MM.1S (cell line): ENCODE results near the gene CHCHD6.

Experiments used
- DNase-seq: peaks from one replicate; pipeline ENCODE4 v3.0.0-alpha.2; 2015
- H2AFZ ChIP-seq: fragments of 300-600 bp; sonication (generic); 2 replicates; pipeline ENCODE4 v1.6.0; 2016; ENCODE audit warnings: antibody characterized with exemption, low read length
- H3F3A ChIP-seq: fragments of 300-600 bp; sonication (generic); 2 replicates; pipeline ENCODE4 v1.6.1; 2016; ENCODE audit warnings: mild to moderate bottlenecking, antibody characterized with exemption, low read length, moderate library complexity, mixed read lengths; ENCODE audit not compliant: insufficient read depth
- H3K27ac ChIP-seq: fragments of 300-600 bp; sonication (generic); 2 replicates; pipeline ENCODE4 v1.5.1; 2016; ENCODE audit warnings: mild to moderate bottlenecking, low read length
- H3K27me3 ChIP-seq: fragments of 300-600 bp; sonication (generic); replicated peaks from 2 replicates; pipeline ENCODE4 v1.6.0; 2016; ENCODE audit warnings: low read length; ENCODE audit not compliant: insufficient read depth
- H3K36me3 ChIP-seq: fragments of 300-600 bp; sonication (generic); replicated peaks from 2 replicates; pipeline ENCODE4 v1.6.1; 2016; ENCODE audit warnings: mild to moderate bottlenecking, low read length, mixed read lengths; ENCODE audit not compliant: insufficient read depth
- H3K4me1 ChIP-seq: fragments of 300-600 bp; sonication (generic); 2 replicates; pipeline ENCODE4 v1.6.1; 2016; ENCODE audit warnings: low read length, mixed read lengths
- H3K4me2 ChIP-seq: fragments of 300-600 bp; sonication (generic); 2 replicates; pipeline ENCODE4 v1.6.0; 2016; ENCODE audit warnings: low read depth, low read length
- H3K4me3 ChIP-seq: fragments of 300-600 bp; sonication (generic); 2 replicates; pipeline ENCODE4 v1.5.1; 2016; ENCODE audit warnings: low read length, mixed read lengths
- H3K79me2 ChIP-seq: fragments of 300-600 bp; sonication (generic); 2 replicates; pipeline ENCODE4 v1.6.1; 2016; ENCODE audit warnings: mixed run types, low read length, mixed read lengths
- H3K9ac ChIP-seq: fragments of 300-600 bp; sonication (generic); 2 replicates; pipeline ENCODE4 v1.6.1; 2016; ENCODE audit warnings: low read length, mixed read lengths
- H3K9me2 ChIP-seq: fragments of 300-600 bp; sonication (generic); replicated peaks from 2 replicates; pipeline ENCODE4 v1.6.1; 2016; ENCODE audit warnings: mild to moderate bottlenecking, low read length, mixed read lengths; ENCODE audit not compliant: insufficient read depth
- H3K9me3 ChIP-seq: fragments of 300-600 bp; sonication (generic); replicated peaks from 2 replicates; pipeline ENCODE4 v1.6.1; 2016; ENCODE audit warnings: mild to moderate bottlenecking, low read length, mixed read lengths; ENCODE audit not compliant: insufficient read depth
- H4K20me1 ChIP-seq: fragments of 300-600 bp; sonication (generic); 2 replicates; pipeline ENCODE4 v1.6.1; 2016; ENCODE audit warnings: mild to moderate bottlenecking, low read length, moderate library complexity, mixed read lengths; ENCODE audit not compliant: insufficient read depth
- EZH2 ChIP-seq: fragments of 300-600 bp; sonication (generic); optimal IDR thresholded peaks from 2 replicates; pipeline ENCODE3; 2017; ENCODE audit warnings: low read depth, mild to moderate bottlenecking, antibody characterized with exemption, low read length, mixed read lengths
- EZH2phosphoT487 ChIP-seq: fragments of 300-600 bp; sonication (generic); IDR thresholded peaks from 2 replicates; pipeline ENCODE4 v1.6.1; 2018; ENCODE audit warnings: antibody characterized with exemption, low read length
- TF ChIP-seq, protein P1 (sequence below): fragments of 300-600 bp; sonication (generic); IDR thresholded peaks from 2 replicates; pipeline ENCODE4 v1.5.1; 2016; ENCODE audit warnings: antibody characterized with exemption, low read length, mixed read lengths

The CHCHD6 gene

DNA sequence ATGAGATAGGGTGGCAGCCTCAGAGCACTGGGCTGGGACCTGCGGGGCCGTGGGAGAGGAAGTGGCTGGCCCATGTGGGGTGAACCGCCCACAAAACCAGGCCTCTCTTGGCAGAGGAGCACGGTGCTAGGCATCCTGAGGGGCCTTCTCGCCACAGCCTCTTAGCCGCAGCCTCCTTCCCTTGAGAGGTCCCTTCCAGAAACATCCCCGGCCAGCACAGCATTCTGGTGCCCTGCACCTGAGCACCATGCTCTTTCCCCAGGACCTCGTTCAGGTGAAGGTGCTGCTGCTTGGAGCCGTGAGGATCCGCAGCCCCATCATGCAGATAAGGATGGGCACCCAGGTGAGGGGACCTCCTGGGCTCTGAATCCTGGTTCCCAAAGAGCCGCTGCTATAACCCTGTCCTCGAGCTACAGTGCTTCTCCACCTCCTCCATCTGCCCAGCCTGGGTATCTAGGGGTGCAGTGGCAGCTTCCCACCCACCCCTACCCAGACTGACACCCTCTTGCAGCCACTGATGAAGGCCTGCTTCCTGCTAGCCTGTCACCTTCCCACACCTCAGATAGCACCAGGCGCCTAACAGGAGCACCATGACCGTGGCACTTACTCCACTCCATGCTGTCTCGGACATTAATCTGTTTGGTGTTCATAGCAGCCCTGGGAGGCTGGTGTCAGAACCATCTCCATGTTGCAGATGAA is 37.9 kb upstream of the CHCHD6 start:
- H3K4me2 ChIP-seq = no peak overlapping the region
- H3K79me2 ChIP-seq = no peaks in the 10 kb centered on the region
- H3K4me3 ChIP-seq = no peak overlapping the region
- no peak overlapping the region for H3K9ac ChIP-seq
- DNase-seq = no peak
- no peaks in the 10 kb centered on the region for H3K4me1 ChIP-seq
- H3K9me2 ChIP-seq = no peaks in the 10 kb centered on the region
- no peaks in the 10 kb centered on the region for H3F3A ChIP-seq
- H3K27me3 ChIP-seq = peaks cover 8% of the 10 kb centered on the region
- H2AFZ ChIP-seq = no peak overlapping the region
- TF ChIP-seq EZH2 (no peak), EZH2phosphoT487 (no peak)
- TF ChIP-seq, protein P1, sequence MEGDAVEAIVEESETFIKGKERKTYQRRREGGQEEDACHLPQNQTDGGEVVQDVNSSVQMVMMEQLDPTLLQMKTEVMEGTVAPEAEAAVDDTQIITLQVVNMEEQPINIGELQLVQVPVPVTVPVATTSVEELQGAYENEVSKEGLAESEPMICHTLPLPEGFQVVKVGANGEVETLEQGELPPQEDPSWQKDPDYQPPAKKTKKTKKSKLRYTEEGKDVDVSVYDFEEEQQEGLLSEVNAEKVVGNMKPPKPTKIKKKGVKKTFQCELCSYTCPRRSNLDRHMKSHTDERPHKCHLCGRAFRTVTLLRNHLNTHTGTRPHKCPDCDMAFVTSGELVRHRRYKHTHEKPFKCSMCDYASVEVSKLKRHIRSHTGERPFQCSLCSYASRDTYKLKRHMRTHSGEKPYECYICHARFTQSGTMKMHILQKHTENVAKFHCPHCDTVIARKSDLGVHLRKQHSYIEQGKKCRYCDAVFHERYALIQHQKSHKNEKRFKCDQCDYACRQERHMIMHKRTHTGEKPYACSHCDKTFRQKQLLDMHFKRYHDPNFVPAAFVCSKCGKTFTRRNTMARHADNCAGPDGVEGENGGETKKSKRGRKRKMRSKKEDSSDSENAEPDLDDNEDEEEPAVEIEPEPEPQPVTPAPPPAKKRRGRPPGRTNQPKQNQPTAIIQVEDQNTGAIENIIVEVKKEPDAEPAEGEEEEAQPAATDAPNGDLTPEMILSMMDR = no peak
- H3K9me3 ChIP-seq = no peaks in the 10 kb centered on the region
- H3K27ac ChIP-seq = no peak overlapping the region
- H4K20me1 ChIP-seq = no peaks in the 10 kb centered on the region
- no peaks in the 10 kb centered on the region for H3K36me3 ChIP-seq

DNA sequence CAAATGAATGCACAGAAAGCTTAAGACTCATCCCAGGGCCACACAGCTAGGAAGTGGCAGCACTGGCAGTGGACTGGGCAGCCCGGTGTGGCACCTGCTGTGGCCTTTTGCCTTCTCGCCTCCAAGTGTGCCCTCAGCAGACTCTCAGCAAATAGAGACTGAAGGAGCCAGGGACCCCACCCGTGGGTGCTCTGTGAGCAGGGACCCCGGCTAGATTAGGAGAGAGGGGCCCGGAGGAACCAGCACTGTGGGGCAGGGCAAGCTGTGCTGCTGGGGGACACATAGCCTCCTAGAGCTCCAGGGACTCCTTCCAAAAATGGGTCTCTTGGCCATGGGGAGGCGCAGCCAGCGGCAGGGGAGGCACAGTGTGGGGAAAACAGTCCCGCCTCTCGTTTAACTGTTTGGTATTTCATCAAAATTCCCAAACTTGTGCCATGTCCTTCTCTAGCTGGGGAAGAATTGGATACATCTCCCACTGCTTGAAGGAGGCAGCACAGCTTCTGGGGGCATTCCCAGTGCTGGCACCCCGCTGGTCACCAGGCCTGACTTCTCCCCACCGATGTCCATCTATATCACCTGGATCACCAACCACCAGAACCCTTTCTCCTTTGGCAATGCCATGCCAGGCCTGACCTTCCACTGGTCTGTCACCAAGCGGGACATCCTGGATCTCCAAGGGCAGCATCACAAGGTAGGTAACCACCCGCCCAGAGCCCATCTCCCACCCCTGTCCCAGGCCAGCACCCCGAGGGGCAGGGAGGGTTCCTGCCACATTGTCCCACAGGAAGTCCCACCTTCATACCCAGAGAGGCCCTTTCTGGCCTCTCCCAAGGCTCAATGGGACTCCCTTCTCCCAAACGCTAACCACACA is 37.1 kb upstream of the CHCHD6 start:
- TF ChIP-seq, protein P1 = no peak
- TF ChIP-seq EZH2 (no peak), EZH2phosphoT487 (no peak)
- H3K36me3 ChIP-seq = no peaks in the 10 kb centered on the region
- DNase-seq = no peak

DNA sequence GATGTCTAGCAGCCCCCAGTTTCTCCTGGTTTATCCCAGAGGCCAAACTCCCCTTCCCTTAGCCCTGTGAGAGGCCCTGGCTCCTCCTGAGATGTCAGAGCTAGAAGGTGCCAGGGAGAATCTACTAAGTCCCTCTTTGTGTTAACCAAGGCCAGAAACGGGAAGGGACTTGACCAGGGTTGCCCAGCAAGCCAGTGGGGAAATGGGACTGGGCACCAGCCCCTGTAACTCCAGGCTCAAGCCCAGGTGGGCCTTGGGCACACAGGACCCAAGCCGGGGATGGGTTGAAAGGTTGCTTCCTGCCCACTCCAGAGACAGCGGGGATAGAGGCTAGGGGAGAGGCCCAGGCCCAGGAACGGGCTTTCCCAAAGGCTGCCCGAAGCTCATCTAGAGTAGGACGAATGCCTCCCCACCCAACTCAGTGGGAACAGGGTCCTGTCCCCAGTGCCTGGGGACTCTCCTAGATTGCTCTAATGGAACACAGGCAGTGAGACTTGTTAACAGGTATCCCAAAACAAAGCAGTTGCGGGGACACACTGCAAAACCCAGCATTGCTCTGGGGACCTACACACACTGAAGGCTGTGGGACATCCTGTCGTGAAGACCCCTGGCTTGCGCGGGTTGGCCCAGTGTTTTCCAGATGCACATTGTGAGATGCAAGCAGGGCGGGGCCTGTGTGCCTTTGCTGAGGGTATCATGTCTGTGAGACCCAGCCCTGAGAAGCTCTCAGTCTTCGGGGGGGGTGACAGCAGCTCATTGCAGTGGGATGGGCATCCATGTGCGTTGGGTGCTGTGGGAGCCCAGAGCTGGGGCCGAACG is 36.2 kb upstream of the CHCHD6 start:
- Histone ChIP-seq H3K4me1 (no peaks in the 10 kb centered on the region), H3K4me2 (no peak overlapping the region), H3F3A (no peaks in the 10 kb centered on the region), H3K9me2 (no peaks in the 10 kb centered on the region), H4K20me1 (no peaks in the 10 kb centered on the region), H3K27me3 (no peaks in the 10 kb centered on the region; the same call in 1 of the 2 replicates), H3K36me3 (no peaks in the 10 kb centered on the region), H3K79me2 (no peaks in the 10 kb centered on the region), H3K27ac (no peak overlapping the region), H3K9ac (no peak overlapping the region), H2AFZ (no peak overlapping the region), H3K9me3 (no peaks in the 10 kb centered on the region), H3K4me3 (no peak overlapping the region)
- DNase-seq = no peak
- TF ChIP-seq, protein P1 = no peak
- TF ChIP-seq EZH2phosphoT487 = no peak

More for the DNA sequence above, 37.1 kb upstream of the CHCHD6 start:
- H3K4me3 ChIP-seq = no peak overlapping the region
- no peak overlapping the region for H3K27ac ChIP-seq
- no peak overlapping the region for H2AFZ ChIP-seq
- H3K9me2 ChIP-seq = no peaks in the 10 kb centered on the region
- H4K20me1 ChIP-seq = no peaks in the 10 kb centered on the region
- no peak overlapping the region for H3K9ac ChIP-seq
- no peaks in the 10 kb centered on the region for H3F3A ChIP-seq
- H3K79me2 ChIP-seq = no peaks in the 10 kb centered on the region
- no peaks in the 10 kb centered on the region for H3K4me1 ChIP-seq
- no peaks in the 10 kb centered on the region for H3K9me3 ChIP-seq
- H3K27me3 ChIP-seq = peaks cover 8% of the 10 kb centered on the region
- no peak overlapping the region for H3K4me2 ChIP-seq
